SKM-1 treated with dmso at 0.1 percent for 144 hours (cell line): ENCODE measurements around the gene LEP.
"Not testable (repeated sequence)": the region's sequence is repeated elsewhere in the genome, so short reads cannot be mapped to it uniquely, and the experiment has no call there.

Source experiments
- DNase-seq: peaks from one replicate; lab custom pipeline; 2025; ENCODE audit not compliant: unreplicated experiment; lab: John Stamatoyannopoulos, UW

Gene LEP

DNA sequence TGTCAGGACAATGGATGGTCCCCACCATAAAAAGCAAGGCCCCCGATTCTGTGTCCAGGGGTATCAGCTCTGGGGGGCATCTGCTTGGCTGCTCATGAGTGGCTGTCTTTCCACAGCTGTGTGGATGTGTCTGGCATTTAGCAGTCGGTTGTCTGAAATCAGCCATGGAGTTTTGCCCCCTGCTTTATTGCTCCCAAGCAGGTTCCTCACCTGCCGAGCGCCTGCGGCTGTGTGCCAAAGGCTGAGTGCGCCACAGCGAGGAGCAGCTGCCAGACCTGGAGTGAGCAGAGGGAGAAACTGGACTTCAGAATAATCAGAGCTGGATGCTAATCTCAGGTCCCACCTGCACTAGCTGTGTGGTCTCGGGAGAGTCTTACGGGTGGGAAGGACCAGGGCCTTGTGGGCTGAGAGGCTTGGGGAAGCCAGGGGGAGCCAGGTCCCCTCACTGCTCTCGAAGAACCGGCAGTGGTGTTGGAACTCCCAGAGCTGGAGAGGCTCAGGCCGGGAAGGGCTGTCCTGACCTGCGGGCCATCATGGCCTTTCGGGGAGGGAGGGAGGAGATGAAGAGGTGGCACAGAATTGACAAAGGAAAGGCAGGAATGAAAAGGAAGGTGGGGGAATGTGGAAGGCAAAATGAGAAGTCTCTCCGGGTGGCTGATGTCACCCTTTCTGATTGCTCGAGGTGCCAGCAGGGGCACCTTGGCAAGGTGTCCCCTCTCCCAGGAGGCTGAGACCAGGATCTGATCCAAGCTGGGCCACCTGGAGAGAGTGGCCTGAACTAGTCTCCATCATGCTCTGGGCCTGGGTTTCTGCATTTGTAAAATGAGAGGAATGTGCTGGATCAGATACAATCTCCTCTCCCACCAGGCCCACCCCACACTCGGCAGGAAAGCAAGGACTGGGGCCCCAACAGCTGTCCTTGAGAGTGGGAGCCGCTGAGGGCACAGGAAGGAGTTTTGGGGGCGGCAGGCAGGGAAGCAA is 30.2 kb upstream of the LEP start:
- no peak for DNase-seq

DNA sequence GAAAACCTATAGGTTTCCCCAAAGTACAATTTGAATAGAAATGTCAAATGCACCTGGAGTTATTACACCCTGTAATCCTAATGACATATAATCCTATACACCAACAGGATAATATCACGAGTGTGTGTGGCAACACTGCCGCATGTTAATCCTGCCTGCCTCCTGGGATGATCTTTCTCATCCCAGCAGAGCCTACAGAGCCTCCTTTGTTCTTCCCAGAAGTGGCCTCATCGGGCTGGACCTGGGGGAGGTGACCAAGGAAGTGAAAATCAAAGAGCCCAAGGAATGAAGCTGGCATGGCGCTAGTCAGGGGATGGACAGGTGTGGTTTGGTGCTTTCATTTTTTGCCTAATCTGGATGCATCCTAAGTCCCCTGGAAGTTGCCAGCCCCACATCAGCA is 29.5 kb upstream of the LEP start:
- no peak for DNase-seq

DNA sequence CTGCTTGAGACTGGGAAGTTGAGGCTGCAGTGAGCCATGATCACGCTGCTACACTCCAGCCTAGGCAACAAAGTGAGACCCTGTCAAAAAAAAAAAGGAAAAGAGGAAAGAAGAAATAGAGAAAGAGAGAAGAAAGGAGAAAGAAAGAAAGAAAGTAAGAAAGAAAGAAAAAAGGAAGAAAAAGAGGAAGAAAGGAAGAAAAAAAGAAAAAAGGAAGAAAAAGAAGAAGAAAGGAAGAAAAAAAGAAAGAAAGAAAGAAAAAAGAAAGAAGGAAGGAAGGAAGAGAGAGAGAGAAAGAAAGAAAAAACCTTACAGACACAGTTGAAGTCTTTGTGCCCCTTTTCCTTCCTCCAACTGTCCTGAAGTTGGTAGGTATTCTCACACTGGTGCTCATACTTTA is 26.6 kb upstream of the LEP start:
- DNase-seq, result no peak

DNA sequence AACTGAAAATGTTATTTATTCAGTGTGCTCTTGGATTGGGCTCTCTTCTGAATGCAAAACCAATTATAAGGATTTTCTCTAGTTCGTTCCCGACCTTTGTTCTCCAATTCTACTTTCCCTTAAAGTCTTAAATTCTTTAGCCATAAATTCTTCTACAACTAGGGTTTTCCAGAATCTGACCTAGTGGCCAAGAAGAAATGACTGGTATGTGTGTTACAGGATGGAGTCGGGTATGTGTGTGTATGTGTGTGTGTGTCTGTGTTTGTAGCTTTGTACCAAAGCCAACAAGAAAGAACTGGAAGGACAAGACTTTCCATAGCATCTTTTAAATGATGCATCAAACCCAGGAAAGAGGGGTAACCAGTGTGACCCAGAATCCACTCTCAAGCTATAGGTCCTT is 25.8 kb upstream of the LEP start:
- DNase-seq, result no peak

DNA sequence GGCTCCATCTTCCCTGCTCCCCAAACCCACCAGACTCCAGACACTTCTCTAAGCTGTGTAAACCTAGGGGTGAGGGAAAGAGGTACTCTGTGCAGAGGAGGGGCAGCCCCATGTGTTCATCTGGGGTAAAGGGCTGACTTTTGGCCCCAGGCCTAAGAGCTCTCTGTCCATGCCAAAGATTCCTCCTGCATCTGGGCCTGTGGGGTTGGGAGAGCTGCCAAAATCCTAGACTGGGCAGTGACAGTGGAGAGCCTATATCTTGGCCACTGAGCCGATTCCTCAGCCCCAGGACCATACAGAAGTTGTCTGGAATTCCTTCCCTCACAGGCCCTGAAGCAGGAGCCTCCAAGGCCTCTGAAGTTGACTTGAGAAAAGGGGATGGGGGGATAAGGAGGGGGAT is 25.3 kb upstream of the LEP start:
- no peak for DNase-seq

DNA sequence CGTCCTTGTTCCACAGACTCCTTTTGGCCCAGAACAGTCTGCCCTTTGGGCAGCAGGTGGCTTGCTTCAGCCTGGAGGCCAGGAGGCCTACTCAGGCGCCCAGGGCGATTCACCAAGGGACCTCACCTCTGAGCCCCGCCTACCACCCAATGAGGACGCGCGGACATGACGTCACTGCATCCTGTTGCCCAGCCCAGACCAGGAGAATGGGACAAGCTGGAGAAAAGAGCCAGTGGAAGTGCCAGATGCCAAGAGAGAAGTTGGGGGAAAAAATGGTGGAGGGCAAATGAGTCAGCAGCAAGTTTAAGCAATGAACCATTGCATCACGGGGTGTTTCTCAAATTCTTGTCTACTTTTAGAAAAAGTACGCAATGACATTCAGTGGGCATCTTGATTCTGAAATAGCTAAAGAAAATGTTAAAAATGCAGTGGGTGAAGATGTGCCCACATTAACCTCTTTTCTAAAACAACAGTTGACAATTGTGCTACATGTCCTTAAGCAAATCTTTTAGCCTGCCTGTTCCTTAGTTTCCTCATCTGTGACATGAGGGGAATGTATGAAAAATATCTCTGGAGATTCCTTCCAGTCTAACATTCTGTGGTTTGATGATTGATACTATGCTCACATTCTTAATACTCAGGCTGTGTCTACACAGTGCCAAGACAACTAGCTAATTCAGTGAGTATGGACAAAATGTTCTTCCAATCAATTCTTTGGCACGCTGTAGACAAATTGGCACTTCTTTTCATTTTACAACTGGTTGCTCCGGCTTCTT is 23.9 kb upstream of the LEP start:
- peak; percentile 93 for DNase-seq

DNA sequence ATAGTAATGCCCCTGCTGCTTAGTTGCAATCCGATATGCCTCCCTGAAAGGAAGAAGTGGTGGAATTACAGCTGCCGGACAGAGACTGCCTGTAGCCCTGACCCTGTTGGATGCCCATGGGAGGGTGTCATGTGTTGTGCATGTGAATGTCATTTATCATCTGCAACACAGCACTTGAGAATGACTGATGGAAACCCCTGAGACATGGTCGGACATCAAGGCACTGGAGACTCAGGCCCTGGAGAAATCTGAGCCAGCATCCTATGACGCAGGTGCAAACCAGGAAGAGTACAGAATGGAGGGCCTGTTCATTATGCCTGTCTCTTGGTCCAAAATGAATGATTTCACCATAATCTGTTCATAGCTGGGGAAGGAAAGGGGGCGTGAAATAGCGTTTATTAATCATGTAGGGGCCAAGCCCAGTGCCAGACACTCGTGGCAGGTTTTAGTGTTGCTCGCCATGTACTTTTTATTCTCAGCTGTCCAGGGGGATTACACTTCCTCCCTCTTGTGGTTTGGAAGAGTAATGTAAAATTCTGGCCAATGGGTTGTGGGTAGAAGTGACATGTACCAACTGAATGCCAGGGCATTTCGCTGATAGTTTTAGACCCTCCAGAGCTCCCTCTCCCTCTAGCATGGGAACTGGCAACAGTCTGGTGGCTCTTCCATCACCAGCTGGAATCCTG is 23.0 kb upstream of the LEP start:
- DNase-seq, result no peak

DNA sequence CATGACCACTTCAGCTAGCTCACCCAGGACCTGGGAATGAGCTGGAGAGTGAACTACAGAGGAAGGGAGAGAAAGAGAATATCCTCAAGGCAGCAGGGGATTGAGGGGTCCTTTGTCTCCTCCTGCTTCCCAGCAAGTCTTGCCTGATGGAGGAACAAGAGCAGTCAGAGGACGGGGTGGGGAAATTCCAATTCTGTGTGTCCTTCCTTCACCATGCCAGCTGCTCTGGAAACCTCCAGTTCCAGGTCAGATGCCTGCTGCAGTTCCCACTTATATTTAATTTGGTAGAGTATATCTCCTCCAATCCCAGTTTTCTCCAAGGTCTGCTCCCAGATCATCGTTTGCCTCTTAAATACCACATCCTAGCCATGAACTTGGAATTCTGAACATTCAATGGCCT is 21.4 kb upstream of the LEP start:
- no peak for DNase-seq

DNA sequence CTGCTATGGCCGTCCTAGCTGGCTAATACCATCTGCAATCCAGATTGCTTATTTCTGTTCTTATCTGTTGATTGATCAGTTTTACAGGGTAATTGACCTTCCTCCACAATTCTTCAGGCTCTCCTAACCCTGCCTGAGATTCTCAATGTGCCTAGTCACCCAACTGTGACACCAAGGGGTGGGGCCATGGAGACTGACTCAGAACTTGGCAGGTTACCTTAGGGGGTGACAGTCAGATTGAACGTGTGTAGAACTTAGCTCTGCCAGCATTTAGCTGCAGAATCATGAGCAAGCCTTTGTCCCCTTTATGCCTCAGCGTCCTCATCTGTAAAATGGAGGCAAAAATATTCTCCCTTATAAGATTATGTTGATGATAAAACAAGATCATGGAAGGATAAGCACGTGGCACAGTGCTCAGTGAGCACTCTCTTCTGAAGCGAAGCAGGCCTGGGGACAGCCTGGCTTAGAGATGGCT is 19.1 kb upstream of the LEP start:
- no peak for DNase-seq

DNA sequence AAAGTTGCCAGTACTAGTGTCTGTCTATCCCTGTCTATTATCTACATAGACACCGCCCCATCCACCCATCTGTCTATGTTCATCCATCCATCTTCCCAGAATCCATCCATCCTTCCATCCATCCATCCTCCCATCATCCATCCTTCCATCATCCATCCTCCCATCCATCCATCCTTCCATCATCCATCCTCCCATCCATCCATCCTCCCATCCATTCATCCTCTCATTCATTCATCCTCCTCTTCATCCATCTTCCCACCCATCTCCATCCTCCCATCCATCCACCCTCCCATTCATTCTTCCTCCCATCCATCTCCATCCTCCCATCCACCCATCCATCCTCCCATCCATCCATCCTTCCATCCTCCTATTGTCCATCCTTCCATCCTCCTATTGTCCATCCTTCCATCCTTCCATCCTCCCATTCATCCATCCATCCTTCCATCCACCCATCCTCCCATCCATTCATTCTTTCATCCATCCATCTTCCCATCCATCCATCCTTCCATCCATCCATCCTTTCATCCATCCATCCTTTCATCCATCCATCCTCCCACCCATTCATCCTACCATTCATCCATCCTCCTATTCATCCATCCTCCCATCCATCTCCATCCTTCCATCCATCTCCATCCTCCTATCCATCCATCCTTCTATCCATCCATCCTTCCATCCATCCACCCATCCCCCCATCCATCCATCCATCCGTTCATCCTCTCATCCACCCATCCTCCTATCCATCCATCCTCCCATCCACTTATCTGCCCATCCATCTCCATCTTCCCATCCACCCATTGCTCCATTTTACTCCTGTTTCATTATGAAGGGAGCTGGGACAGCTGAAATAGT is 14.7 kb upstream of the LEP start:
- no peak for DNase-seq

DNA sequence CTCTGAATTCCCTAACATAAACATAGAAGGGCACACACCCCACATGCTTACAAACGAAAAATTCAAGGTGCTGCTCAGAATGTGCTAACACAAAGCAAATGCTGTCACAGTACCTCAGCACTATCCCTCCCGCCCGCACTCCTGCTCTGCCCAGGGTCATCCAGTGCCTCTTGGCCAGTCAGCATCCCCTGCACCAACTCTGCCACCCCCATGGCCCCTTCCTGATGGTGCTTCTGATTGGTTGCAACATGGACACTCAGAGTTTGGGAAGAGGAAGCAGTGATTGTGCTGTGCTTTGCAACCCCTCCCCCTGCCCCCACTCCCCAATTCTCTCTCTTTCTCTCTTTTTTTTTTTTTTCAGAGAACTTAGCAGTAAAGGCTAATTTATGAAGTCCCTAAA is 13.8 kb upstream of the LEP start:
- DNase-seq, result no peak

DNA sequence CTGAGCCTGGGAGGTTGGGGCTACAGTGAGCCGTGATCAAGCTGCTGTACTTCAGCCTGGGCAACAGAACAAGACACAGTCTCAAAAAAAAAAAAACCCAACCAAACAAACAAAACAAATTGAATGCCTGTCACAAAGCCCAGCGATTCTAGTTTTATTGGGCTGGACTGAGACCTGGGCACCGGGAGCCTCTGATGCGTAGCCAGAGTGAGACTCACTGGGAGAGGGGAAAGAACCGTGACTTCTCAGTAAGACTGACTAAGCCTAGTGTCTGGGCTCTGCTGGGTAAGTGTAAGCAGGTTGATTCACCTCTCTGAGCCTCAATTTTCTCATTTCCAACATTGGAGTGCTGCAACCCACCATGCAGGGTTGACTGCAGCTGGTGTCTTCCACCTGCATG is 10.1 kb upstream of the LEP start:
- DNase-seq, result no peak

DNA sequence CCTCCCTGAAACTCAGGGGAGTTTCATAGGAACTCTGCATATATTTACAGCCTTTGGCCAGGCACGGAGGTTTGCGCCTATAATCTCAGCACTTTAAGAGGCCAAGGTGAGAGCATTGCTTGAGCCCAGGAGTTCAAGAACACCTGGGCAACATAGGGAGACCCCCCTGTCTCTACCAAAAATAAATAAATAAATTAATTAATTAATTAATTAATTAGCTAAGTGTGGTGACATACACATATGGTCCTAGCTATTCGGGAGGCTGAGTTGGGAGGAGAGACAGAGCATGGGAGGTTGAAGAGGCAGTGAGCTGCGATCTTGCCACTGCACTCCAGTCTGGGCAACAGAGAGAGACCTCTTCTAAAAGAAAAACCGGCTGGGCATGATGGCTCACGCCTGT is 9.4 kb upstream of the LEP start:
- no peak for DNase-seq

DNA sequence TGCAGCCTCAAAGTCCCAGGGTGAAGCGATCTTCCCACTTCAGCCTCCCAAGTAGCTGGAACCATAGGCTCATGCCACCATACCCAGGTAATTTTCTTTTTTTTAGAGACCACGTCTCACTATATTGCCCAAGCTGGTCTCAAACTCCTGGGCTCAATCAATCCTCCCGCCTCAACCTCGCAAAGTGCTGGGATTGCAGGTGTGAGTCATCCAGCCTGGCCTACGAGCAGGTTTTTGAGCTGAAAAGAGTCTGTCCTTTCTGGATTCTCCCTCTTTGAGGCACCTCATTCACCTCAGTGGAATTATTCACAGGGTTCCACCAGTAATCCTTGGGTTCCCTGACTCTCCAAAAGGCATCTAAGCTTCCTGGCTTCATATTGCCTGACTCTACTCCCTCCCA is 7.6 kb upstream of the LEP start:
- DNase-seq, result no peak

DNA sequence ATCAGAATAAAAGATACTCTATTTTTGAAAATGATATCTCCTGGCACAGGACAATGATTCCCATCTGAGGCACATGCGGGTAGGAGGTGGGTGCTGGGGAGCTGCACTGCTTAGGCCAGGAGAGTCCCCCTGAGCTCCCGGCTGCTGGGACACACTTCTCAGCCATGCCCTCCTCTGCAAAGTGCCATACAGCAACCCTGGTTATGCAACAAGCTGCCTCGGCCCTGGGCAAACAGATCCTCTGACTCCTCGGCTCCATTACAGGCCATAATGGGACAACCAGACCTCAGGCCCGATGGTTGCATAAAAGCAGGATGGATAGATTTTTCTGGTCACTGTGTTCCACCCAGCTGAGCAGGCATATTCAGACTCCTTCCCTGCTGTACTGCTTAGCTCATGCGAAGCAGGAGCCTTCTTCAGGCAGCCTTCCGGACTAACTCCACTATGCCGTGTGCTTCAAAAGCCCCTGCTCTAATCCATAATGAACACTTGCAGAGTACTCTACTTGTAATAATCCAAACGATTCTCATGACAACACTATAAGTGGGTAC is 6.5 kb upstream of the LEP start:
- DNase-seq, result no peak

DNA sequence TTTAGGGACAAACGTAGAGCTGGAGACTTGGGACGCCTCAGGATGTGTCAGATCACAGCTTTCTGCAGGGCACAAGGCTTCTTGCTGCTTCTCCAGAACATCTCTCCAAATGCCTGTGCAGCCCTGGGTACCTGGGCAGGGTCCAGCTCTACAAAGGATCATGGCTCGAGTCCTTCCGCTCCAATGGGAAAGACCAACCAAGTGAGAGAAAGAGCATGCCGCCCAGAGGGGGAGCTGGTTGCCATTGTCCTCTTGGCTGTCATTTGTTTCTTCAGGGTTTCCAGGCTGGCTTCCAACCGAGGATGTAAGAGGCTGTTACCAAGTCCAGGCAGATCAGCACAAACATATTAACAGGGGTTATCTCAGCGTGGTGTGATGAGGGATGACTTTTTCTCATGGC is 5.6 kb upstream of the LEP start:
- no peak for DNase-seq

DNA sequence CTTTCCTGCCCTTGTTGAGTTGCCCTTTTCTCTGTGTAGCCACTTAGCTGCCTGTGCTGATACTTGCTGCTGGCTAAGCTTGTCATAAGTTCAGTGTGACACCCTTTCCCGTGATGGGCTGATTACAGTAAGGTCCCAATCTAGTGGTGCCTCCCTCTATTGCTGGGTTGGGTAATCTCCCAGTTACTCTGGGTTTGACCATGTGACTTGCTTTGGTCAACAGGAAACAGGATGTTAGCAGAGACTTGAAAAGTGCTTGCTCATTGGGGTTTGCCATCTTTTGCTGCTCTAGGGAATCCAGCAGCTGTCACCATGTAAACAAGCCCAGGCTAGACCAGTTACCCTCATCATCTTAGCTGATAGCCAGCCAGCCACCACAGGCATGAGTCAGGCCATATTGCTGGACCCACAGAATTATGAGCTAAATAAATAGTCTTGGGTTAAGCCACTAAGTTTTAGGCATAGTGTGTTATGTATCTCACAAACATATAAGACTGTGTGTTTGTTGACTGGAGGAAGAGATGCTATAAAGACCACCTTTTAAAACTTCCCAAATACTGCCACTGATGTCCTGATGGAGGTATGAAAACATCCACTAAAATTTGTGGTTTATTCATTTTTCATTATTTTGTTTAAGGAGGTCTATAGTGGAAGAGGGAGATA is 4.0 kb upstream of the LEP start:
- peak; percentile 94 for DNase-seq

DNA sequence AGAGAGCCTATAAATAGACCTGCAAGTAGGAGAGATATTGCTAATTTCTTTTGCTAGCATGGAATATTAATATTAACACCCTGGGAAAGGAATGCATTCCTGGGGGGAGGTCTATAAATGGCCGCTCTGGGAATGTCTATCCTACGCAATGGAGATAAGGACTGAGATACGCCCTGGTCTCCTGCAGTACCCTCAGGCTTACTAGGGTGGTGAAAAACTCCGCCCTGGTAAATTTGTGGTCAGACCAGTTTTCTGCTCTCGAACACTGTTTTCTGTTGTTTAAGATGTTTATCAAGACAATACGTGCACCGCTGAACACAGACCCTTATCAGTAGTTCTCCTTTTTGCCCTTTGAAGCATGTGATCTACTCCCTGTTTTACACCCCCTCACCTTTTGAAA is 1.9 kb upstream of the LEP start:
- not testable (repeated sequence) for DNase-seq

DNA sequence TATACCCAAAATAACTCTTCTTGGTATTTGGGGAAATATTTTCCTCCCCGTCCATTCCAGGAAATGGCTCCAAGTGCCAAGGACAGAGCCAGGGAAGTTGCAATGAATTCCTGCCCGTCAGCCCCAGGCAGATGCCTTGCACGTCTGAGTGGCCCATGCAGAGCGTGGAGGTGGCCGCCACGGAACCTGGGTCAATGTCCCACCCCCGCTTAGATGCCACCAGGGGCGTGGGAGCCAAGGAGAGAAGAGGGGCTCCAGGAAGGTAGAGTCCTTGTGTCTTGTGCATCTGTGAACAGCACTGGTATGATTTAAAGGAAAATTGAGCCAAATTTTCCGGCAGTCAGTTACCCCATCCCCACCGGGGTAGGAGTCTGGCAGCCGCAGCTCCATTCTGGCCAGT is 1.6 kb downstream of the LEP start:
- no peak for DNase-seq

DNA sequence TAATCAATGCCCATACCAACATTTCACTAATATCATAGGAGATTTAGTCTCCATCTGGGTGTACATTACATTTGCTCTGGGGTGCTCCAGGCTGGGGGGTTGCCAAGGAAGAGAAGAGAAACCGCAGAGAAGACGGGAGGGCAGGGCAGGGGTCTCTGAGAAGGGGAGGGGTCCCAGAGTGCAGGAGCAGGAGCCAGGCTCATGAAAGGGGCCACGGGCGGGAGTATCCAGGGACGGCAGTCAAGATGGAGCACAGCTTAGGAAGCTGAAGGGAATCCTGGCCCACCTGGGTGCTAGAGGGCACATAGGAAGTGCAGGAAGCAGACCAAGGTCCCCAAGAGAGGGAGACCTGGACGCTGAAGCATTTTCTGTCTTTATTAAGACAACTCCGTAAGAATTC is 2.2 kb downstream of the LEP start:
- no peak for DNase-seq
